DOHH2 (cell line): ENCODE results near the gene GPSM1.
"Not testable (repeated sequence)": the region's sequence is repeated elsewhere in the genome, so short reads cannot be mapped to it uniquely, and the experiment has no call there.

Source experiments
- EZH2phosphoT487 ChIP-seq: fragments of 200-600 bp; sonication (generic); IDR thresholded peaks from 2 replicates; pipeline ENCODE4 v1.6.1; 2017; ENCODE audit warnings: borderline replicate concordance, mild to moderate bottlenecking, antibody characterized with exemption, low read length, moderate library complexity, mixed read lengths
- TF ChIP-seq, protein P1 (sequence below): fragments of 200-600 bp; sonication (generic); IDR thresholded peaks from one replicate; pipeline ENCODE4 v1.5.1; 2014; ENCODE audit warnings: antibody characterized with exemption, mild to moderate bottlenecking, low read depth, low read length; ENCODE audit not compliant: poor library complexity, severe bottlenecking

DNA sequence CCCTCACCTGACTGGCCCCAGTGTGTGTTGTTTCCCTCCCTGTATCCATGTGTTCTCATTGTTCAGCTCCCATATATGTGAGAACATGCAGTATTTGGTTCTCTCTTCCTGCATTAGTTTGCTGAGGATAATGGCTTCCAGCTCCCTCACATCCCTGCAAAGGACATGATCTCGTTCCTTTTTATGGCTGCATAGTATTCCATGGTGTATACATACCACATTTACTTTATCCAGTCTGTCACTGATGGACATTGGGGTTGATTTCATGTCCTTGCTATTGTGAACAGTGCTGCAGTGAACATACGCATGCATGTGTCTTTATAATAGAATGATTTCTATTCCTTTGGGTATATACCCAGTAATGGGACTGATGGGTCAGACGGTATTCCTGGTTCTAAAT, 7.4 kb upstream of the GPSM1 start:
- TF ChIP-seq, protein P1, sequence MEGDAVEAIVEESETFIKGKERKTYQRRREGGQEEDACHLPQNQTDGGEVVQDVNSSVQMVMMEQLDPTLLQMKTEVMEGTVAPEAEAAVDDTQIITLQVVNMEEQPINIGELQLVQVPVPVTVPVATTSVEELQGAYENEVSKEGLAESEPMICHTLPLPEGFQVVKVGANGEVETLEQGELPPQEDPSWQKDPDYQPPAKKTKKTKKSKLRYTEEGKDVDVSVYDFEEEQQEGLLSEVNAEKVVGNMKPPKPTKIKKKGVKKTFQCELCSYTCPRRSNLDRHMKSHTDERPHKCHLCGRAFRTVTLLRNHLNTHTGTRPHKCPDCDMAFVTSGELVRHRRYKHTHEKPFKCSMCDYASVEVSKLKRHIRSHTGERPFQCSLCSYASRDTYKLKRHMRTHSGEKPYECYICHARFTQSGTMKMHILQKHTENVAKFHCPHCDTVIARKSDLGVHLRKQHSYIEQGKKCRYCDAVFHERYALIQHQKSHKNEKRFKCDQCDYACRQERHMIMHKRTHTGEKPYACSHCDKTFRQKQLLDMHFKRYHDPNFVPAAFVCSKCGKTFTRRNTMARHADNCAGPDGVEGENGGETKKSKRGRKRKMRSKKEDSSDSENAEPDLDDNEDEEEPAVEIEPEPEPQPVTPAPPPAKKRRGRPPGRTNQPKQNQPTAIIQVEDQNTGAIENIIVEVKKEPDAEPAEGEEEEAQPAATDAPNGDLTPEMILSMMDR, result not testable (repeated sequence)
- not testable (repeated sequence) for TF ChIP-seq EZH2phosphoT487
